ES-I3 (cell line): ENCODE measurements around the gene ZNHIT1.
"Not testable (repeated sequence)": the region's sequence is repeated elsewhere in the genome, so short reads cannot be mapped to it uniquely, and the experiment has no call there.

ENCODE experiments used
- H3K36me3 ChIP-seq: 2 replicates; pipeline ENCODE4 v1.6.1; 2013; ENCODE audit warnings: mild to moderate bottlenecking, low read length, control low read depth, moderate library complexity; ENCODE audit not compliant: insufficient read depth
- H3K4me1 ChIP-seq: 2 replicates; pipeline ENCODE4 v1.6.1; 2013; ENCODE audit warnings: mild to moderate bottlenecking, control low read depth, low read length; ENCODE audit not compliant: insufficient read depth
- H3K9ac ChIP-seq: 2 replicates; pipeline ENCODE4 v1.6.1; 2013; ENCODE audit warnings: low read depth, mild to moderate bottlenecking, low read length, moderate library complexity
- H3K9me3 ChIP-seq: 2 replicates; pipeline ENCODE4 v1.6.1; 2013; ENCODE audit warnings: mild to moderate bottlenecking, low read length, moderate library complexity; ENCODE audit not compliant: control insufficient read depth, insufficient read depth

Gene ZNHIT1

DNA sequence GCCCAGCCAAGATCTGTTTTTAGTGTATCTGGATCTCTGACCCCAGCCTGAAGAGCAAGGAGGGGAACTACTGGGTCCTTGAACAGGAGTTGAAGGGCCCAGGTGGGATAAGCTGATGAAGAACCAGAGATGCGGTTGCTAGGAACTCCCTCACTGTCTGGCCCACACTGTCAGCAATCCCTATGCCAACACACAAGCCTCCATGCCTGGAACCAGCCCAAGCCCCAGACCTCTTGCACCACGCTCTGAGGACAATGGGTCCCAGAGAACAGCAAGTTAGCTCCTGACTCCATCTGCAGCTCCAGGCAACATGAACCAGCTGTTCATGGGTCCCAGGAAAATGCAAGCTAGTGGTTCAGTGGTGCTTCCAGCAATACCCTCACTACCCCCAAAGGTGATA, 40.3 kb upstream of the ZNHIT1 start:
- Histone ChIP-seq H3K4me1 (peaks cover 4% of the 10 kb centered on the region), H3K9ac (no peak overlapping the region), H3K36me3 (no peaks in the 10 kb centered on the region), H3K9me3 (no peaks in the 10 kb centered on the region)

DNA sequence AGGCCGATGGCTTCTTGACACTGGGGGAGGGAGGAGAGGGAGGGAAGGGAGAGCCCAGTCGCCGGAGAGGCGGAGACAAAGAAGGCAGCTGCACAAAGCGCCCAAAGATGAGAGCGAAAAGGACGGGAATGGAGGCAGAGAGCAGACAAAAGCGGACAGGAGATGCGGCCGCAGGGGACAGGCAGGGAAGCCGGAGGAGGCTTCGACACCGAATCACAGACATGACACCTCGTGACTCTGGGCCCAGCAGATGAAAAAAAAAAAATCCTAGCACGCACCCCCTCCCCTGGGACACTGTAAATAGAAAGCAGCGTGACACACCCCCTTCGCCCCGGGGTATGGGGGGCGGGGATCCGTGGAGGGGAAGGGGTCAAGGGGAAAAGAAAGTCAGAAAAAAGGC, 38.8 kb upstream of the ZNHIT1 start:
- H3K4me1 ChIP-seq = peaks cover 4% of the 10 kb centered on the region
- no peaks in the 10 kb centered on the region for H3K9me3 ChIP-seq
- H3K9ac ChIP-seq = peak overlapping the region; percentile 61; the same call in 1 of the 2 replicates
- no peaks in the 10 kb centered on the region for H3K36me3 ChIP-seq

DNA sequence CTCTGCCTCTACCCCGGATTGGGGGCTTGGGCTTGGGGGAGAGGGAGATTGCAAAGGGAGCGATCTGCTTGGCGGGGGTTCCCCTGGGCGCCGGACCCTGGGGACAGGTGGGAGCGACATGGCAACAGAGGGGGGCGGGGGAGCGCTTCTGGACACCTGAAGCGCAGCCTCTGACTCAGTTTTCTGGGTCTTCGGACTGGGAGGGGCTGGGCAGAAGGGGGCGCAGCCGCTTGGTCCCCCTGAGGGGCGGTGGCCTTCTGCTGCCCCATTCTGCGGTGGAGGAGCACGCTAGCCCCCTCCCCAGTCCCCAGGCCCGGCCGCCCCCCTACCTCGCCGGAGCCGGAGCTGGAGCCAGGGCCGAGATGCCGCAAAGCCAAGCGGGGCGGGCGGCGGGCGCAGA, 38.3 kb upstream of the ZNHIT1 start:
- H3K9ac ChIP-seq = peak overlapping the region; percentile 61
- H3K36me3 ChIP-seq = no peaks in the 10 kb centered on the region
- peaks cover 4% of the 10 kb centered on the region for H3K4me1 ChIP-seq
- no peaks in the 10 kb centered on the region for H3K9me3 ChIP-seq

DNA sequence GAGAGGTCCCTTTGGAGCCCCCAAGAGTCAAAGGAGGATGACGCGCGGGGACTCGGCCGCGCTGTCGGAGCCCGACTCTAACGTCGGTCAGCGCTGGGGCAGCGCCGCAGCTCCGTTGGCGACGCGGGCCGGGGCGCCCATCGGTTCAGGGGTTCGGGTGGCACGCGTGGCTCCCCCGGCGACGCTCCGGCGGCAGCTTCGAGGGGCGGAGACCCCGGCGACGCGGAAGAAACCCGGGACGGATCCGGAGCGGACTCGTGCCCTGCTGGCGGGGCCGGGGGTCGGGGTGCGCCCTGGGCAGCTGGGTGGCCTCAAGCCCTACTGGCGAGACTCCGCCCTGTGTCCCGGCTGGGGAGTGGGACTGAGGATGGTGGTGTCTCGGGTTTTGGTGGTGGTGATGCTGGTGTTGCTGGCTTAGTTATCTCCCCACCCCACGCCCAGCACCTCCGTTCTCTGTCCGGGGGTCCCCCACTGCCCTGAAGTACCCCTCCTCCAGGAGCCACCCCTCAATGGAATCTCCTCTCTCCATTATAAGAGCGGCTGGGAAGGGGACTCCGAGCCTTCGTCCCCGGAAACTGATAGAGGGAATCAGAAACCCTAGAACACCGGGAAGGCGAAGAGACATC, 37.7 kb upstream of the ZNHIT1 start, which contains the start of gene NAT16:
Gene NAT16 (minus strand): TSS at position 164 of the 626 bp plus-strand sequence. CDS start 5,486 bp downstream, outside the sequence.
- peaks cover 5% of the 10 kb centered on the region for H3K4me1 ChIP-seq
- H3K9me3 ChIP-seq = no peaks in the 10 kb centered on the region
- H3K9ac ChIP-seq = peak within 1 kb of the TSS; percentile 61
- H3K36me3 ChIP-seq = no peaks in the 10 kb centered on the region

DNA sequence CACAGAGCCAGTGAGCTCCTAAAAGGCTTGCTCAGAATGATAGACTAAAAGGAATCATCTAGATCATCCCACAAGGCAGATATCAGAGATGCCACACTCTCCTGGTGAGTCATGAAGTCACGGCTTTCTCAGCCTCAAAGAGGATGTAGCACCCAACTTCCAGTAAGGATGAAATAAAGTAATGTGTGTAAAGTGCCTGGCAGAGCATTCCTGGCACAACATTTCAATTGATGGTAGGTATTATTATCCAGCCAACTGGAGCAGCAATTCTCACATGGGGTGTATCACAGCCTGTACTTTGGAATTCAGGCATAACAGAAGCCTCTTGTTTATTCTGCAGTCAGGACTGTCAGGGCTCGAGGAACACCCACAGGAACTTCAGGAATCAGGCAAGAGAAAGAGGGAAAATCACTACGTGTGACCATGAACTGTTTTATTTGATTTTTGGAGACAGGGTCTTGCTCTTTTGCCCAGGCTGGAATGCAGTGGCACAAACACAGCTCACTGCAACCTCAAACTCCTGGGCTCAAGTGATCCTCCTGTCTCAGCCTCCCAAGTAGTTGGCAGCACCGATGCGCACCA, 32.6 kb upstream of the ZNHIT1 start:
- H3K9ac ChIP-seq = no peak overlapping the region
- H3K9me3 ChIP-seq = no peaks in the 10 kb centered on the region
- H3K4me1 ChIP-seq = peaks cover 8% of the 10 kb centered on the region
- H3K36me3 ChIP-seq = no peaks in the 10 kb centered on the region

DNA sequence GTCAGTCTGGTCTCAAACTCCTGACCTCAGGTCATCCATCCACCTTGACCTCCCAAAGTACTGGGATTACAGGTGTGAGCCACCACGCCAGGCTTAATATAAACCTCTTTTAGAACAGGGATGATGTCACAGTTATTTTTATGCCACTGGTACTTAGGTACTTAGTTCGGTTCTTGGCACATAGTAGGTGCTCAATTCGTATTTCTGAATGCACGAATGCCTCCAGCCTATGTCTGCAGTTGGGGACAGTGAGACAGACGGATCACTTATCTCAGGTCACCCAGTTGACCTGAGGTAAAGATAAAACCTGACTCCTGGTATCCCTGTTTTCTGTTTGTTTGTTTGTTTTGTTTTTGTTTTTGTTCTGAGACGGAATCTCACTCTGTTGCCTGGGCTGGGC, 31.8 kb upstream of the ZNHIT1 start:
- Histone ChIP-seq H3K4me1 (peaks cover 8% of the 10 kb centered on the region), H3K9me3 (no peaks in the 10 kb centered on the region), H3K36me3 (no peaks in the 10 kb centered on the region), H3K9ac (no peak overlapping the region)

DNA sequence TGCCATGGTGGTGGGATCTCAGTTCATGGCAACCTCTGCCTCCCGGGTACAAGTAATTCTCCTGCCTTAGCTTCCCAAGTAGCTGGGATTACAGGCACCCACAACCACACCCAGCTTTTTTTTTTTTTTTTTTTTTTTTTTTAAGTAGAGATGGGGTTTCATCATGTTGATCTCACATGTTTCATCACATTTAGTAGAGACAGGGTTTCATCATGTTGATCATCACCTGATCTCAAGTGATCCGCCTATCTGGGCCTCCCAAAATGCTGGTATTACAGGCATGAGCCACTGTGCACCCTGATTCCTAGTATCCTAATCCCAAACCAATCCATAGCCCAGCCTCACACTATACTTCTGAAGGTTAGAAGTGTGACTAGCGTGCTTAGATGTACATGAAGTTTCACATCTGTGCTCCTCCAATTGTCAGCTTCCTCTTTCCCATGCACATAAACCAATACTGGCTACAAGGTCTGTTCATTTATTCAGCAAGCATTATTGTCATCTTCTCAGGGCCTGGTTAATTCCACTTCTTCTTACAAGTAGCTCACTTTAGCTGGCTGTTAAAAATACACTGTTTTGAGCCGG, 31.0 kb upstream of the ZNHIT1 start:
- no peak overlapping the region for H3K9ac ChIP-seq
- H3K36me3 ChIP-seq = no peaks in the 10 kb centered on the region
- peaks cover 6% of the 10 kb centered on the region for H3K4me1 ChIP-seq
- H3K9me3 ChIP-seq = no peaks in the 10 kb centered on the region

DNA sequence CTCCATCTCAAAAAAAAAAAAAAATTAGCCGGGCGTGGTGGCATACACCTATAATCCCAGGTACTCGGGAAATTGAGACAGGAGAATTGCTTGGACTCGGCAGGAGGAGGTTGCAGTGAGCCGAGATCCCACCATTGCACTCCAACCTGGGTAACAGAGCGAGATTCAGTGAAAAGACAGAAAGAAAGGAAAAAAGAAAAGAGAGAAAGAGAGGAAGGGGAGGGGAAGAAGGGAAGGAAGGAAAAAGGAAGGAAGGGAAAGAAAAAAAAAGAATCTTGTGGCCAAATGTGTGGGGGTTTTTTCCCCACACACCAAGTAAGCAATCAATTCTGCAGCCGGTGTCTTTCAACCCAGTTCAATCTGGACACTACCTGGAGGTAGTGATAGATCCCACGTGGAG, 28.9 kb upstream of the ZNHIT1 start:
- Histone ChIP-seq H3K4me1 (peaks cover 4% of the 10 kb centered on the region; the same call in 1 of the 2 replicates), H3K9me3 (no peaks in the 10 kb centered on the region), H3K36me3 (no peaks in the 10 kb centered on the region), H3K9ac (no peak overlapping the region)

DNA sequence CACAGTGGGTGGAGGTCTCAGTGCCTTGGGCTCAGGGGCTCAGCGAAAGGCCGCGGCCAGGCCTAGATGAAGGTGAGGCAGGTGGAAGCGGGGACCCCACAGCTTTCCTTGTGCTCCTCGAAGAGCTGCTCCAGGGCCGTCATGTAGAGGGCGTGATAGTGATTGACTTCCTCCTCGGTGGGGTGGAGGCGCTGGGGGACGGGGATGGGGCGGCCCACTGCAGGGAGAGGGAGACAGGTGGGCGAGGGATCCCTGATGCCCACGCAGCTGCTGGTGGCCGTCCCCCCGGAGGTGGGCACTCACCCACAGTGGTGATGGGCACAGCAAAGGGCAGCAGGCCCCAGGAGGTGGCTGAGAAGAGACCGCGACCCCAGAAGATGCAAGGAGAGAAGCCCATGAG, 22.1 kb upstream of the ZNHIT1 start:
- Histone ChIP-seq H3K9me3 (no peaks in the 10 kb centered on the region), H3K4me1 (peaks cover 4% of the 10 kb centered on the region; the same call in 1 of the 2 replicates), H3K36me3 (no peaks in the 10 kb centered on the region), H3K9ac (no peak overlapping the region)

DNA sequence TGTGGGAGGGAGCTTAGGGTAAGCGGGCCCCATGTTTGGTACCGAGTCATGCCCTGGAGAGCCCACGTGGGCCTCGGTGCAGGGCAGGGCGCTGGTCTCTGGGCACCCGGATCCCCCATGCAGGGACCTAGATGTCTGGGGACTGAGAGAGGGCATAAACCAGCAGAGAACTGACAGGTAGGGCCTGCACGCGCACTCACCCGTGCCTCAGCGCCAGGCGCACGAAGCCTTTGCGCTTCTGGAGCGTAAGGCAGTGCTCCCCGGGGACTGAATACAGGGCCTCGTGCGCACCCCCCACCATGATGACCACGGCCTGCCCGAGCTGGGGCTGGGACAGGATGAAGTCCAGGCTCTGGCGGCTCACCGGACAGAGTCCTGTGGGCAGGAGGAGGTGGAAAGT, 20.0 kb upstream of the ZNHIT1 start:
- no peaks in the 10 kb centered on the region for H3K36me3 ChIP-seq
- H3K4me1 ChIP-seq = peaks cover 6% of the 10 kb centered on the region; the same call in 1 of the 2 replicates
- no peak overlapping the region for H3K9ac ChIP-seq

DNA sequence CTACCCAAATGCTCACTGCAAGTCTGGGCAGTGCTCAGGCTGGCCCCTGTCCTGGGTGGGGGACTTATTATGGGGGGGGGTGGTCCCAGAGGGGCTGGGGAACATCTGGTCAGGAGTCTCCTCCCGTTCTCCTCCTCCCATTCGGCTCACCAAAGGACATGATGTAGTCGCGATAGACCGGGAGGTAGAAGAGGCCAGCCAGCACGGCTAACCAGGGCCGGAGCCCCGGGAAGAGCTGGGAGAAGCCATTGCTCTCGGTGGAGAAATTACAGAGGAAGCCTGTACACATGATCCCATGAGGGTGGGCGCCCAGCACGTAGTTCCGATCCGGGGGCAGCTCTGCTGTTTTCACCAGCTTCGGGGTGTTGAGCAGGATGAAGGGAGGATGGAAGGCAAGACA, 19.5 kb upstream of the ZNHIT1 start:
- Histone ChIP-seq H3K9me3 (no peaks in the 10 kb centered on the region), H3K9ac (no peak overlapping the region), H3K36me3 (no peaks in the 10 kb centered on the region), H3K4me1 (peaks cover 6% of the 10 kb centered on the region; the same call in 1 of the 2 replicates)

More for the DNA sequence above, 20.0 kb upstream of the ZNHIT1 start:
- no peaks in the 10 kb centered on the region for H3K9me3 ChIP-seq

DNA sequence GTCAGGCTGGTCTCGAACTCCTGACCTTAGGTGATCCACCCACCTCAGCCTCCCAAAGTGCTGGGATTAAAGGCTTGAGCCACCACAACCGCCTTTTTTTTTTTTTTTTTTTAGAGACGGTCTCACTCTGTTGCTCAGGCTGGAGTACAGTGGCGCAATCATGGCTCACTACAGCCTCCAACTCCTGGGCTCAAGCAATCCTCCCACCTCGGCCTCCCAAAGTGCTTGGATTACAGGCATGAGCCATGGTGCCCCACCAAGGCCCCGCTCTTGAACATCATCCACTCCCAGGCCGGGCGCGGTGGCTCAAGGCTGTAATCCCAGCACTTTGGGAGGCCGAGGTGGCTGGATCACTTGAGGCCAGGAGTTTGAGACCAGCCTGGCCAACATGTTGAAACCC, 18.4 kb upstream of the ZNHIT1 start:
- H3K36me3 ChIP-seq, H3K4me1 ChIP-seq, H3K9me3 ChIP-seq, H3K9ac ChIP-seq: not testable (repeated sequence)

DNA sequence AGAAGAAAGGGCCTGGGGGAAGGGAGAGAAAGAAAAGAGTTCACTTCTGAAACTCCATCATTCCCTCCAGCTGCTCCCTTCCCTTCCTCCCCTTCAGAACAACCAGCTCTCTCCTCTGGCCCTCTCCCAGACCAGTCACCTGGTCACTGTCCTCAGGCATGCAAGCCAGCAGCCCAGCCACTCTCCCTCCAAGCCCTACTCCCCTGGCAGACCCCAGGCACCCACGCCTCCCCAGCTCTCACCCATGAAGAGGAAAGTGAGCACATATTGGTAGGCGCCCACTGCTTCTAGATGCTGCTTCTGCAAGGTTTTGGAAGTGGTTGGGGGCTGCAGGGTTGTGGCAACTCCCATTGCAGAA, 17.5 kb upstream of the ZNHIT1 start:
- H3K4me1 ChIP-seq = peaks cover 6% of the 10 kb centered on the region; the same call in 1 of the 2 replicates
- H3K36me3 ChIP-seq = no peaks in the 10 kb centered on the region
- no peaks in the 10 kb centered on the region for H3K9me3 ChIP-seq
- peak overlapping the region; percentile 54; the same call in 1 of the 2 replicates for H3K9ac ChIP-seq

DNA sequence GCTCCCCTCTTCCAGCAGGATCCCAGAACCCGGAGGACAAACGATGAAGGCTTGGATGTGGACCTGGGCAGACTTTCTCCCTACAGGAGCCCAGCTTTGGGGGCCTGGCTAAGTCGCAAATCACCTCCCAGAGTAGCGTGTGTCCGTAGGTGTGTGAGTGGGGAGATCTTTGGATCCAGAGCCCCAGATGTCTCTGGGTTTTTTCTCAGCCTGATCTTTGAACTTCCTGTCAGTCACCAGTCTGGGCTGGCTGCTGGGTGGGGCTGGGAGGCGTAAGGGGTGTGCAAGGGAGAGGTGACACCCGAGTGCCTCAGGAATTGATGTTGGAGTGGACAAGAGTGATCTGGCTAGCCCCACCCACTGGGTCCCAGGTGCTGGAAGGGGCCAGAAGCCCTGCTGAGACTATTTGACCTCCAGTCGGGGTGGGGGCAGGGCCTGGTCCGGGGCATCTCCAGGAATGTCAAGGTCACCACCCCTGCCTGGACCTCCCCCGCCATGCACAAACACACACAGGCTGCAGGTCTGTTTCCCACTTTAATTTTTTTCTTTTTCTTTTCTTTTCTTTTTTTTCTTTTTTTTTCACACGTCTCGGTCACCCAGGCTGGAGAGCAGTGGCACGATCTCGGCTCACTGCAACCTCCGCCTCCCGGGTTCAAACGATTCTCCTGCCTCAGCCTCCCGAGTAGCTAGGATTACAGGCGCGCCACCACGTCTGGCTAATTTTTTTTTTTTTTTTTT, 16.9 kb upstream of the ZNHIT1 start, which contains the start of gene MOGAT3:
Gene MOGAT3 (minus strand): TSS at position 175 of the 738 bp plus-strand sequence. CDS start 182 bp downstream, outside the sequence.
- H3K9me3 ChIP-seq = no peaks in the 10 kb centered on the region
- peak within 1 kb of the TSS; percentile 54 for H3K9ac ChIP-seq
- no peaks in the 10 kb centered on the region for H3K36me3 ChIP-seq
- peaks cover 6% of the 10 kb centered on the region; the same call in 1 of the 2 replicates for H3K4me1 ChIP-seq
